Activated CD4-positive, alpha-beta T cell treated with anti-CD3 and anti-CD28 coated beads, Interleukin-2, amount 50 U/mL, for 48 hours (primary cell): ENCODE measurements around the gene PAPLN.
A peak's percentile ranks its signal among the peaks of the same experiment; 100 is the strongest.

Experiments used
- DNase-seq, 2 experiments: peaks; one replicate each; pipeline ENCODE4 v3.0.0-alpha.2; 2020

Gene PAPLN

GRCh38 chr14:73262427-73263183, 25.3 kb downstream of the PAPLN start:
- DNase-seq = no peak

- DNase-seq = no peak
These were observed 26.3 kb downstream of the PAPLN start for GRCh38 chr14:73263606-73264005.

GRCh38 chr14:73264080-73264884, 27.0 kb downstream of the PAPLN start:
- no peak for DNase-seq

- no peak for DNase-seq
These were observed 27.8 kb downstream of the PAPLN start for GRCh38 chr14:73264885-73265720.

- DNase-seq = no peak
These were observed 28.4 kb downstream of the PAPLN start for GRCh38 chr14:73265721-73266046.

GRCh38 chr14:73266317-73266716, 29.0 kb downstream of the PAPLN start:
- no peak for DNase-seq

- no peak for DNase-seq
These were observed 30.2 kb downstream of the PAPLN start for GRCh38 chr14:73267474-73267873.

- peak in 1 of 2 experiments; percentile 13 for DNase-seq
These were observed 32.6 kb downstream of the PAPLN start for GRCh38 chr14:73269729-73270531.

GRCh38 chr14:73272393-73272792, 35.1 kb downstream of the PAPLN start:
- no peak for DNase-seq

GRCh38 chr14:73273799-73274198, 36.5 kb downstream of the PAPLN start:
- no peak for DNase-seq

GRCh38 chr14:73276836-73277235, 39.5 kb downstream of the PAPLN start:
- DNase-seq = no peak

GRCh38 chr14:73277376-73277775, 40.1 kb downstream of the PAPLN start:
- no peak for DNase-seq

- DNase-seq = no peak
These were observed 43.6 kb downstream of the PAPLN start for GRCh38 chr14:73280903-73281302.

- DNase-seq = no peak
These were observed 46.5 kb downstream of the PAPLN start for GRCh38 chr14:73283608-73284379.

GRCh38 chr14:73285979-73286378, 48.7 kb downstream of the PAPLN start:
- no peak for DNase-seq

- DNase-seq = no peak
These were observed 49.3 kb downstream of the PAPLN start for GRCh38 chr14:73286598-73286997.

GRCh38 chr14:73287071-73287470, 49.8 kb downstream of the PAPLN start:
- DNase-seq = no peak

- no peak for DNase-seq
These were observed 52.0 kb downstream of the PAPLN start for GRCh38 chr14:73289308-73289707.

- no peak for DNase-seq
These were observed 52.4 kb downstream of the PAPLN start for GRCh38 chr14:73289729-73290128.

GRCh38 chr14:73290279-73290678, 53.0 kb downstream of the PAPLN start:
- DNase-seq = no peak
